ENCODE results near the gene ASB2.

GRCh38 chr14:93884950-93885349 is 91.4 kb downstream of the ASB2 start:
- TF ChIP-seq, protein P1, sequence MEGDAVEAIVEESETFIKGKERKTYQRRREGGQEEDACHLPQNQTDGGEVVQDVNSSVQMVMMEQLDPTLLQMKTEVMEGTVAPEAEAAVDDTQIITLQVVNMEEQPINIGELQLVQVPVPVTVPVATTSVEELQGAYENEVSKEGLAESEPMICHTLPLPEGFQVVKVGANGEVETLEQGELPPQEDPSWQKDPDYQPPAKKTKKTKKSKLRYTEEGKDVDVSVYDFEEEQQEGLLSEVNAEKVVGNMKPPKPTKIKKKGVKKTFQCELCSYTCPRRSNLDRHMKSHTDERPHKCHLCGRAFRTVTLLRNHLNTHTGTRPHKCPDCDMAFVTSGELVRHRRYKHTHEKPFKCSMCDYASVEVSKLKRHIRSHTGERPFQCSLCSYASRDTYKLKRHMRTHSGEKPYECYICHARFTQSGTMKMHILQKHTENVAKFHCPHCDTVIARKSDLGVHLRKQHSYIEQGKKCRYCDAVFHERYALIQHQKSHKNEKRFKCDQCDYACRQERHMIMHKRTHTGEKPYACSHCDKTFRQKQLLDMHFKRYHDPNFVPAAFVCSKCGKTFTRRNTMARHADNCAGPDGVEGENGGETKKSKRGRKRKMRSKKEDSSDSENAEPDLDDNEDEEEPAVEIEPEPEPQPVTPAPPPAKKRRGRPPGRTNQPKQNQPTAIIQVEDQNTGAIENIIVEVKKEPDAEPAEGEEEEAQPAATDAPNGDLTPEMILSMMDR (IDR thresholded peaks at IDR 0.05; ENCODE audit: low read depth, low read length, poor library complexity, severe bottlenecking) = no peak
- TF ChIP-seq EZH2phosphoT487 (IDR thresholded peaks at IDR 0.05; ENCODE audit: borderline replicate concordance, low read length) = no peak

Data from DOHH2 (cell line).